NCI-H510A (cell line): ENCODE results near the gene FHDC1.

Experiments used
- DNase-seq: peaks from one replicate; lab custom pipeline; 2025; lab: John Stamatoyannopoulos, UW

Gene FHDC1

DNA sequence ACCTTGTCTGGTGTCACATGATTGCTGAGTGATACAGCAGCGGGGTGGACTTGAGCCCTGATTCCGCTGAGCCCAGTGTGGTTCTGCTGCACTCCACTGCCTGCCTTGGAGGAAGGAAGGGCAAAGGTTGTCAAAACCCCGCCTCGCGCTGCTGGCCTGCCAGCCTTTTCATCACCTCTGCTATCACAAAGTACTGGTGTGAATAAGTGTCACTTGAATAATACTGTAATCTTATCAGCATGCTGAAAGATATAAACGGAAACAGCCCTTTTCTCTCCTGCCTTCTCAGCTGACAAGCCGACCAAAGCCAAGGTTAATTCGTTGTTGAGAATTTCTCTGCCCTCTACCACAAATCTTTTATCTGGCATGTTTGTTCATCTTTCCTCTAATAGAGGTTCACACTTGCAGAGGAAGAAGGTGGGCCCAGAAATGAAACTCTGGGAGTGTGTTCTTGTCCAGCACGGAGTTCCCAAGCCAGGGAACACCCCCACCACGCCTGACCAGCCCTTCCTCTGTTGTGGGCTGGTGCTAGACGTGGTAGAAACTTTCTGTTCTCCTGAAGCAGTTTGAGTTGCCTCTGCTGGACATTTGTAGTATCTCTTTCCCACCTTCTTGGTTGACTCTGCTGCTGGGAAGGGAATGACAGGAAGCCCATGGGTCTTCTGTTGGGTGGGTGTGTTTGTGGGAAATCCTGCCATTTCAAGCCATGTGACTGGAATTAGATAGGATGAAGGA lies 21.5 kb downstream of the FHDC1 start:
- DNase-seq, result no peak

DNA sequence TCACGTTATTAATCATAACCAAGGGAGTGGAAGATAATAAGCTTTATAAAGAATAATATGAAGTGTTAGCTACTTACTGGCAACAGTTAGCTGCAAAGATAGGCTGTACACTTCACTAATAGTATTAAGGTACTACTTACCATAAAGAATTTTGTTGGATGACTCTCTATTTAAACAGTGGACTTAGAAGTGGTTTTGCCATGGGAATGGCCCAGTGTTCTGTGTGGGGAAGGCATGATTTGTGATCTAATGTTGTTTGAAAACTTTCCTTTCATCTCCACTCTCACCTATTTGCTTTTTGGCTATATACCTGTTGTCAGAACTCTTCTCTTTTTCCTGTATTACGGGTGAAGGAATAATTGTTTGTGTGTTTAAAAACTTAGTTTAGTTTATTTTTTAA lies 23.0 kb downstream of the FHDC1 start:
- no peak for DNase-seq

- no peak for DNase-seq
These were observed 24.0 kb downstream of the FHDC1 start for GRCh38 chr4:152960082-152960481.

DNA sequence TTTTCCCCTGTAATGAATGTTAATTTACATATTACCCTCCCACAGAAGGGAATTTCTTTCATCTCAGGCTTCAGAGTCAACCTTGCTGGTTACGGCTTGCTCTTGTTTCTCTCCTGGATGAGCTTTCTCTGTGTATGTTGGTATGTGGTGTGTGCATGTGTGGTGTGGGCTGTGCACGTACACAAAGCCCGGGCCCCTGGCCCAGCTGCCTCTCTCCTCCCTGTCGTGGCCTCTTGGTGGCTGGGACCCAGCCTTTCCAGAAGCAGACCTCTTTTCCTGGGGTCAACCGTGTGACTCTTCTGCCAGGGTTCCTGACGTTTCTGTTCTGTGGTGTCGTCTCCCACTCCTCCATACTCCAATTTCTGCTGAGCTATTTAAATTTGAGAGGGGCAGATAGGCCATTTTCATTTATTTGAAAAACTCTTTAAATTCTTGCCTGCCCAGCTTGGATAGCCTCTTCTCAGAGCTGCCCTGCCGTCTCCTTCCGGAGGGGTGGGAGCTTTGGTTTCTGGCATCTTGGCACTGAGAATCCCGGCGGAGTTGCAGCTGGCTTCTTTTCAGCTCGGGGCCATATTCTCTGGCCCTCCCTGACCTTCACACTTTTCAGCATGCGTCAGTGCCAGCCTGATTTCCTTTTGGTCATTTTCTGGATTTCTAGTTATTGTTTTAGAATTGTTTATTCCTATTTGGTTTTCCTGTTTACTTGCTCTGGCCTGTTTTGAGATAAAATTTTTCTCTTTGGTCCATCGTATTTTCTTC lies 25.1 kb downstream of the FHDC1 start:
- no peak for DNase-seq

GRCh38 chr4:152961773-152962115 lies 25.6 kb downstream of the FHDC1 start:
- DNase-seq, result no peak

DNA sequence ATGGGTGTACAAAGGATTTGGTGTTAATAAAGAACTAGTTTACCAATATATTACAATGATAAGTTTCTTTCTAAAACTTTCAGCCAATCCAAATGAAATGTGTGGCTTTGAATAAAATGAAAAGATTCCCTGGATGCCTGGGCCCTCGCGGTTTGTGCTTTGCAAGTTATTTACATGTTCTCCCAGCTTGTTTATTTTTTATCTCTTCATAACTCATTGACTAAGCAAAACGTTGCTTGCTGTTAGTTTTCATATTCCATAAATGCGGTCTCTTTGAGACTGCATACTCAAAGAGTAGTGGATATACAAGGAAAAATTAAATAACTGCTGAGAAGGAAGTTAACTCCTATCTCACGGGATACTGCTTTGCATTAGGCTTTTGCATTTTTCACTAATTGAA lies 26.0 kb downstream of the FHDC1 start:
- DNase-seq, result no peak

DNA sequence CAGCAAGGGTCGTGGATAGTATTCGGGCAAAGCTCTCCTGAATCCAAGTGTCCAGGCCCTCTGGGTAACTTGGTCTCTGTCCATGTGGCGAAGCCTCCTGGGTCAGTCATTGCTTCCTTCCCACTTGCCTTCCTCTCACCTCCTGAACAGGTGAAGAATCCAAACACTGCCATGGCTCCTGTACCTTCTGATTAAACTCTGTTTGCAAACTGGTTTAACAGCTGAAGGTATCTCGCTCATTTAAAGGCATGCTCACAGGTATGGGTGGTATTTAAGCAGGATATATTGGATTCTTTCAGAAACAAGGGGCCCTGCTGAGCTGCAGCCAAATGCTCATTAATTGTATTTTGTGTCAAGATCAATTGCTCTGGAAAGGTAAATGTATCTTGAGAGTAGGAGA lies 28.2 kb downstream of the FHDC1 start:
- DNase-seq, result no peak

DNA sequence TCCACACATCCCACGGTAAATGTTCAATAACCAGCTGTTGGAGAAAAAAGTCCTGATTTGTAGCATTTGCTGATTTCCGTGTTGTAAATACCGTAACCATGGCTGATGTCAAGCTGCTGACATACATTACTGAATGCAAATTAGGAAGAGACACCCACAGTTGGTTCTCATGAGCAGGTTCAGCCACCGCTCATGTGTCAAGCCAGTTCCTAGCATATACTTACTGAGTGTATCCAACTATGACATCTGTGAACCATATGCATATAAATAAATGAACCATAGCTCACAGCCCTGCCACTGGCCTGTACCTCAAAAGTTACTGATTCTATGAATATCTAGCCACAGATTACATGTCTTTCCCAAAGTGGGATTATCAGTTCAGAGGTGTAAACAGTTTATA lies 29.5 kb downstream of the FHDC1 start:
- no peak for DNase-seq

DNA sequence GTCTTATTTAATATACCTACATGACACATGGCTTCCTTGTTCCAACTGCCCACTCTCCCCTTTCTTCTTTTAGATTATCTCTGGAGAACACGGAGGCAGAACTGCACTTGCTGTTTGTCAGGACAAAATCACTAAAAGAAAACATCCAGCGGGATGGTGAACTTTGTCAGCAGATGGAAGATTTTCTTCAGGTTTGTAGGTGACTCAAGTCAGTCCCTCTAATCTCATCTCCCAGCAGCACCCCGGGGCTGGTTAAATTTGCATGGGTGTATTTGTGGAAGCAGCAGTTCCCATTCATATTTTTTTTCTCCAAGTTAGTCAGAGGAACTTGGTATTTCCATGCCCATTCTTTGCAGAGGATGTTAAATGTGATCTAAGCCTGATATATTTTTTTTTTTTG lies 31.8 kb downstream of the FHDC1 start:
- DNase-seq, result no peak

DNA sequence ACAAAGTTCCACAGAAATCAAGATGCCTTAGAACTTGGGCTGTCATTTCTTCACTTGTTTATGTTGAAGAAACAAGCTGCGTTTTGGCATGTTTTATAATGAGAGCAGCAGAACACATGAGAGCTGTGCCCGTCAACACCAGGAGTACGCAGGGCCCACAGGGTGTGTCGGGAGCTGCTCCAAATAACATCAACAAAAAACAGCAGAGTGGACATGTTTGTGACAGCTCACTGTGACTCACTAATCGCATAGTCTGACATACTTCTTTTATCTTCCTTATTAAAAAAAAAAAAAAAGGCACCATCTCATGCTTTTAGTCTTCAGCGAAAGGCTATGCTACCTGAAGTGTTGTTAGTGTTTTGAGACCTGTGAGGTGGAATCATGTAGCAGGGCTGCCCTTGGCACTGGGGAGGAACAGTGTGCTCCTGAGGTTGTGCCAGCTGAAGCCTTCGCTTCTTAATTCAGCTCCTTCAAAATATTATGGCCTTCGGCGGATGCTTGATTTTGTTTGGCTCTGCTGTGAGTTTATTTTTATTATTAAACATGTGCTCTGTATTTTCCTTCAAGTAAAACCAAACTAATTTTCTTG lies 32.8 kb downstream of the FHDC1 start:
- DNase-seq, result no peak

DNA sequence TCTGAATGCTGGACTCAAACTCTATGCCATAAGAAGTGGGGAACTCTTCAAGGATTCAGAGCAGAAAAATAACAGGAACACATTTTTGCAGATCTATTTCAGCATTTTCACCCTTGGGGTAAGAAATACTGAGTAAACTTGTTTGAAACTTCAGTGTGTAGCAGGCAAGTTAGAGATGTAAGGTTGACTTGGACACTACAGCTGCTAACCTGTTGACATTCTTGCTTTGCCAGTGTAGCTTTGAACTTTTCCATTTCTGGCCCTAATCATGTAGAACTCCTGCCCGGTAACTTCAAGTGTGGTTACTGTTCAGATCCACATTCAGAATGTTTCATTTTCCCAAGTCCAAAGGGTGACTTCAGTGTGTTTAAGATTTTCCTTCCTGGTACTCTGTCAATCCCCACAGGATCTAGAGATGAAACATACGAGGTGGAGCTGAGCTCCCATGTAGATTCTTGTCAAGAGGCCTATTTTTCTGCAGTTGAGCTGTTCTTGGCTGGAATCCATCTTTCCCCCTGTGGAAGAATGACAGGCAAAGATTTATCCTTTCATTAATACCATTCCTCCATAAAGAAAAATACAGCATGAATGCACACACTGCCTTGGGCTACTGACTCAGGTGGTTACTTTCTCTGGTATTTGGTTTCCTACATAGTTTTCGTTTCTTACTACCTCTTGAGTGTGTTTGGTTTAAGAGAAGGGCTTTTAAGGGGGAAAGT lies 34.1 kb downstream of the FHDC1 start:
- DNase-seq, result no peak

GRCh38 chr4:152971053-152971452 lies 34.9 kb downstream of the FHDC1 start:
- no peak for DNase-seq

GRCh38 chr4:152972821-152973628 lies 36.9 kb downstream of the FHDC1 start:
- no peak for DNase-seq

- DNase-seq, result no peak
These were observed 37.7 kb downstream of the FHDC1 start for GRCh38 chr4:152973629-152974467.

DNA sequence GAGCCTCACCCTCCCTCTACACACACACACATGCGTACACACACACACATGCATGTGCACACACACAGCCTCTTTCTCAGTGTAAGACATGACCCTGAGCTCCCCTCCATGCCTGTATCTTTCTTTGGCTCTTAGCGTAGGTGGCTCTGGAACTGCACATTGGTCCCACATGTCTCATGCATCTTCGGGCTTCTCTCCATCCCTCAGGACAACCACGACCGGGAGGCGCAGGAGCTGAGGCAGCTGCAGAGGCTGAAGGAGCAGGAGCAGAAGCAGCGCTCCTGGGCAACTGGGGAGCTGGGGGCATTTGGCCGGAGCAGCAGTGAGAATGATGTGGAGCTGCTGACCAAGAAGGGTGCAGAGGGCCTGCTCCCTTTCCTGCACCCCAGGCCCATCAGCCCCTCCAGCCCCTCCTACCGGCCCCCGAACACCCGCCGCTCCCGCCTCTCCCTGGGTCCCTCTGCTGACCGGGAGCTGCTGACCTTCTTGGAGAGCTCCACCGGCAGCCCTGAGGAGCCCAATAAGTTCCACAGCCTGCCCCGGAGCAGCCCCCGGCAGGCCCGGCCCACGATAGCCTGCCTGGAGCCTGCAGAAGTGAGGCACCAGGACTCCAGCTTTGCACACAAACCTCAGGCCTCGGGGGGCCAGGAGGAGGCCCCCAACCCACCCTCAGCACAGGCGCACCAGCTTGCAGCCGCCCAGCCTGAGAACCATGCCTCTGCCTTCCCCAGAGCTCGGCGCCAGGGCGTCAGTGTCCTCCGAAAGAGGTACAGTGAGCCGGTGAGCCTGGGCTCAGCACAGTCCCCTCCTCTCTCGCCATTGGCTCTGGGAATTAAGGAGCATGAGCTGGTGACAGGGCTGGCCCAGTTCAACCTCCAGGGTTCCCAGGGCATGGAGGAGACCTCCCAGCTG lies 38.6 kb downstream of the FHDC1 start:
- no peak for DNase-seq

GRCh38 chr4:152975380-152976211 lies 39.5 kb downstream of the FHDC1 start:
- DNase-seq, result no peak

- no peak for DNase-seq
These were observed 40.2 kb downstream of the FHDC1 start for GRCh38 chr4:152976212-152976761.

DNA sequence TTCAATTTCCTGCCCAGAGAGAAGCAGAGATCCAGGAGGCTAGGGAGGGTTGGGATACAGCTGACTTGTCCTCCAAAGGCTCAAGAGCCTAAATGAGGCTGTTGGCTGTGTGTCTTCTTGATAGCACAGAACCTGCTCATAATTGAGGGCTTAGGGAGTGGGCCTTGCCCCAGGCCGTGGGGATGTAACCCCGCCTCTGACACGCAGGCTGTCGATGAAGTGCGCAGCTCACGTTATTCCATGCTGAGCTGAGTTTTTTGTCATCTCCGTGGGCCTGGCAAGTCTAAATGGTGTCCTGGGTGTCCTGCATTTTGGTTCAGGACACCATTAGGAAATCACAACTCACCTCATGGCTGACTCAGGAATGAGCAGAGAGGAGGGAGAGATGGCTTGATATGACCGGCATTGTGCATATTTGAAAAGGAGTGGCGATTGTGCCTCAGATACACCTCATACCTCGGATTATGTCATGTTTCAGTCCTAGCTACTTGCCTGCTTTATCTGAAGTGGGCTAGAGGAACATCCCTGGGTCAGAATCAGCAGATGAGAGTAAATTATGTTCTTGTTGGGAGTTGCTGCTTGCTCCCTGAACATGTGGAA lies 43.7 kb downstream of the FHDC1 start:
- DNase-seq, result no peak
